HepG2 (cell line): ENCODE measurements around the gene AGK. TPM values are rescaled to one million over a fixed set of nuclear protein-coding genes. Genes with fewer than 3 reads are reported as not detected.

ENCODE experiments used
- ATAC-seq: fragments of 200-7000 bp; cut with Tn5 transposase; 3 replicates; pipeline ENCODE4 v1.9.1; 2020; ENCODE audit warnings: mild to moderate bottlenecking, moderate library complexity
- BruUV-seq: library from RNA; stranded (reverse); fragments of 400-500 nt; replicated peaks from 2 replicates; lab custom pipeline; 2021; lab: Mats Ljungman, UMichigan
- CTCF ChIA-PET: fragments of 300-600 bp; formaldehyde crosslinking; extraction: SDS; loops from one replicate; lab custom pipeline; 2021; ENCODE audit warnings: low total read pairs, inconsistent platforms, low intra/inter-chr PET ratio; lab: Yijun Ruan, JAX
- POLR2A ChIA-PET: fragments of 350-600 bp; sonication (Branson Sonifier 250); formaldehyde crosslinking; loops from one replicate; lab custom pipeline; 2020; ENCODE audit warnings: antibody characterized with exemption, inconsistent platforms; lab: Yijun Ruan, JAX
- DNase-seq: peaks from one replicate; pipeline ENCODE4 v3.0.0-alpha.2; 2015; ENCODE audit warnings: low spot score
- FAIRE-seq: peaks from 3 replicates; lab custom pipeline; 2011; peaks lifted over from hg19 to GRCh38; lab: Jason Lieb, UNC
- H2AFZ ChIP-seq: one replicate; pipeline ENCODE4 v1.6.1; 2011; ENCODE audit warnings: low read length, inconsistent platforms
- H3K27ac ChIP-seq: fragments of 300-600 bp; 3 replicates; pipeline ENCODE4 v1.8.0; 2011; ENCODE audit warnings: mixed run types, mild to moderate bottlenecking, mixed read lengths, low read length, inconsistent platforms; ENCODE audit not compliant: insufficient read depth; ENCODE audit errors: extremely low read length
- H3K27me3 ChIP-seq, 2 experiments: fragments of 200-600 bp in 1 of 2; 2 replicates in 1 of 2; 3 replicates in 1 of 2; pipeline versions ENCODE4 v1.6.0 to v1.8.0; 2011; ENCODE audit warnings: low read length in 2 of 2, mild to moderate bottlenecking in 2 of 2, moderate library complexity in 2 of 2, inconsistent platforms in 1 of 2; ENCODE audit not compliant: insufficient read depth in 2 of 2, control insufficient read depth in 1 of 2
- H3K36me3 ChIP-seq, 2 experiments: fragments of 200-600 bp in 1 of 2; replicated peaks in 1 of 2; 2 replicates in 1 of 2; 3 replicates in 1 of 2; pipeline versions ENCODE4 v1.5.1 to v1.8.0; 2011; ENCODE audit warnings: low read length in 2 of 2, inconsistent platforms in 1 of 2; ENCODE audit not compliant: insufficient read depth in 2 of 2, control insufficient read depth in 1 of 2
- H3K4me1 ChIP-seq: 2 replicates; pipeline ENCODE4 v1.5.1; 2012; ENCODE audit warnings: low read length, inconsistent platforms; ENCODE audit not compliant: insufficient read depth
- H3K4me2 ChIP-seq: 2 replicates; pipeline ENCODE4 v1.6.0; 2011; ENCODE audit warnings: low read depth, low read length, inconsistent platforms
- H3K4me3 ChIP-seq, 3 experiments: fragments of 200-600 bp in 1 of 3; sonication (generic), shearing (Covaris generic) in 1 of 3; replicated peaks in 1 of 3; 2 replicates each; pipeline ENCODE4 v1.5.1; 2011 to 2016; ENCODE audit warnings: low read length in 3 of 3, inconsistent platforms in 2 of 3, low read depth in 2 of 3, mild to moderate bottlenecking in 2 of 3, control low read depth in 1 of 3, mixed read lengths in 1 of 3; ENCODE audit not compliant: insufficient read depth in 1 of 3
- H3K79me2 ChIP-seq: one replicate; pipeline ENCODE4 v1.6.1; 2011; ENCODE audit warnings: low read length, inconsistent platforms; ENCODE audit not compliant: insufficient read depth
- H3K9ac ChIP-seq: 2 replicates; pipeline ENCODE4 v1.6.0; 2011; ENCODE audit warnings: mild to moderate bottlenecking, low read depth, low read length, inconsistent platforms; ENCODE audit not compliant: insufficient read depth
- H3K9me3 ChIP-seq: 2 replicates; pipeline ENCODE4 v1.5.1; 2012; ENCODE audit warnings: mild to moderate bottlenecking, low read length
- H4K20me1 ChIP-seq: 2 replicates; pipeline ENCODE4 v1.6.0; 2011; ENCODE audit warnings: inconsistent platforms, mild to moderate bottlenecking, low read length, moderate library complexity; ENCODE audit not compliant: insufficient read depth
- CBX5 ChIP-seq: sonication (generic); formaldehyde crosslinking; IDR thresholded peaks from 2 replicates; pipeline ENCODE4 v1.4.0; 2020; ENCODE audit warnings: missing genetic modification reagents, borderline replicate concordance
- CREB1 ChIP-seq, 2 experiments: fragments of 450-650 bp in 1 of 2; IDR thresholded peaks; 2 replicates each; pipeline ENCODE4 v1.6.1; 2016 to 2017; ENCODE audit warnings: control low read depth in 1 of 2, mild to moderate bottlenecking in 1 of 2, missing compliant biosample characterization in 1 of 2, missing genetic modification characterization in 1 of 2
- DMAP1 ChIP-seq: IDR thresholded peaks from 2 replicates; pipeline ENCODE4 v1.6.1; 2016
- JUND ChIP-seq: sonication (generic); formaldehyde crosslinking; IDR thresholded peaks from 2 replicates; pipeline ENCODE4 v1.8.0; 2022; ENCODE audit warnings: mild to moderate bottlenecking, missing genetic modification reagents
- MXI1 ChIP-seq: IDR thresholded peaks from 3 replicates; pipeline ENCODE4 v1.6.1; 2012; ENCODE audit warnings: low read depth, low read length, inconsistent platforms, borderline replicate concordance
- NCOA2 ChIP-seq: sonication (generic); formaldehyde crosslinking; IDR thresholded peaks from 2 replicates; pipeline ENCODE4 v1.8.0; 2022; ENCODE audit warnings: inconsistent platforms
- NR0B2 ChIP-seq: sonication (generic); formaldehyde crosslinking; IDR thresholded peaks from 2 replicates; pipeline ENCODE4 v1.4.0; 2020; ENCODE audit warnings: mild to moderate bottlenecking, missing genetic modification reagents
- NR2C2 ChIP-seq: sonication (generic); formaldehyde crosslinking; IDR thresholded peaks from 2 replicates; pipeline ENCODE4 v1.4.0; 2020; ENCODE audit warnings: missing genetic modification reagents, mild to moderate bottlenecking, moderate library complexity, borderline replicate concordance
- ZBTB37 ChIP-seq: sonication (generic); formaldehyde crosslinking; IDR thresholded peaks from 2 replicates; pipeline ENCODE4 v1.4.0; 2020; ENCODE audit warnings: mild to moderate bottlenecking, missing genetic modification reagents
- ZNF556 ChIP-seq: sonication (generic); formaldehyde crosslinking; IDR thresholded peaks from 2 replicates; pipeline ENCODE4 v1.4.0; 2020; ENCODE audit warnings: mild to moderate bottlenecking, missing genetic modification reagents, borderline replicate concordance
- ZNF563 ChIP-seq: sonication (generic); formaldehyde crosslinking; IDR thresholded peaks from 2 replicates; pipeline ENCODE4 v1.8.0; 2022; ENCODE audit warnings: mild to moderate bottlenecking, moderate library complexity, missing genetic modification reagents
- ZNF7 ChIP-seq: IDR thresholded peaks from 2 replicates; pipeline ENCODE4 v1.6.1; 2016; ENCODE audit warnings: missing biosample characterization, missing genetic modification reagents
- WGBS: methylation state at CpG from one replicate; pipeline ENCODE4 v1.1.6; 2017; ENCODE audit warnings: low lambda C conversion rate; 5-methylcytosine and 5-hydroxymethylcytosine counted together
- in situ Hi-C: cut with HindIII; loops from 2 replicates; pipeline ENCODE4 v1.10.0; 2017; ENCODE audit warnings: low pct_unique_long_range_greater_than_20kb; ENCODE audit not compliant: extremely low pct_ligation_motif_present
- intact Hi-C: fragments of 100-400 bp; cut with micrococcal nuclease; formaldehyde crosslinking; loops from one replicate; pipeline ENCODE4 v1.10.0; 2022; ENCODE audit not compliant: unreplicated experiment
- polyA plus RNA-seq, 8 experiments: library from polyadenylated mRNA; depleted of rRNA in 3 of 8; stranded (reverse) in 7 of 8; unstranded in 1 of 8; fragments of >200 nt; fragmentation: Illumina TruSeq in 4 of 8; extraction: Trizol in 4 of 8; gene quantifications; 2 replicates each; pipeline versions ENCODE4 v1.2.1 to v1.2.3, GENCODE V29; 2011 to 2016; ENCODE audit warnings: low read depth in 4 of 8, missing spikeins in 1 of 8, mixed read lengths in 1 of 8; ENCODE audit not compliant: insufficient read depth in 1 of 8
- total RNA-seq, 5 experiments: library from RNA; depleted of rRNA; stranded (reverse); fragments of >200 nt; fragmentation: Illumina TruSeq; extraction: Trizol; gene quantifications; 2 replicates each; pipeline ENCODE4 v1.2.3, GENCODE V29; 2016; ENCODE audit warnings: low read depth in 1 of 5
- TF ChIP-seq, protein P1 (sequence below): sonication (generic); formaldehyde crosslinking; IDR thresholded peaks from 2 replicates; pipeline ENCODE4 v1.8.0; 2022; ENCODE audit warnings: missing genetic modification reagents, mild to moderate bottlenecking, borderline replicate concordance

AGK gene
- total and polyA plus RNA-seq, 2 of the 13 experiments (the other 11 are each of a cell fraction or from before 2014, with no cell fraction given), result 23.7 to 30.1 TPM

DNA sequence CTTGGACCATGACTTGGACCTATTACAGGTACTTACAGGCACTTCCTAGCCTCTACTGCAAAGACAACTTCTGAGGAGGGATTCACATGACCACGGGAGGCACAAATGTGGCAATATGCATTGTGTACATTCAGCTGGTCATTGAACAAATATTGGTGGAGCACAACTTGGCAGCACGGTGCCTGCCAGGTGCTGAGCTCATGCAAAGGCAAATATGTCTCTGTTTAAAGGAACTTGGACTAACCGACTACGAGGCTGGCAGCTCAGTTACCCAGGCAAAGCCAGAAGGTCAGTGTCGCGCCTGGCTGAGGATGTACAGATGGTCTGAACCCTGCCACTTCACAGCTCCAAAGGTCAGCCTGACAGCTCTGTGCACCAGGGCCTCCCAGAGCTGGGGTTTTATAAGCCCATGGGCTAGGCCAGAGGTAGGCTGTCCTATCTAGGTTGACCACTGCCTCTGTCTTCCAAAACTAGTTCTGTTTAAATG is 144.6 kb downstream of the AGK start:
- H3K4me1 ChIP-seq, result peaks cover 43% of the 10 kb centered on the region
- ChIA-PET POLR2A (interaction anchor here (1.2 to 1.7 kb wide), 5 partner anchors 9 to 42 kb away, joined by 3 to 18 read pairs (median 3); partner anchors contain the start of gene SSBP1), CTCF (no interaction called here)
- WGBS, result 0% methylated on average over 2 of the region's 6 CpGs
- 0 out of 2 replicates have a peak, but pooled peaks cover 2% of the 10 kb centered on the region for H4K20me1 ChIP-seq
- peak; percentile 77 for DNase-seq
- peak overlapping the region; percentile 32 for H3K4me2 ChIP-seq
- no TSS peak for BruUV-seq
- peak; percentile 98 for ATAC-seq
- H3K27me3 ChIP-seq, result no peaks in the 10 kb centered on the region
- H3K79me2 ChIP-seq, result no peaks in the 10 kb centered on the region
- no peaks in the 10 kb centered on the region for H3K9me3 ChIP-seq
- intact Hi-C loops (loop anchor here (2.0 kb wide), 1 partner anchor 43 kb away; the partner anchor contains the start of gene SSBP1), in situ Hi-C loops (no loop called here)
- peak overlapping the region; percentile 8 for H3K27ac ChIP-seq
- H3K36me3 ChIP-seq, result no peaks in the 10 kb centered on the region
- H3K4me3 ChIP-seq, result no peak overlapping the region; a peak in 1 of 6 replicates
- H2AFZ ChIP-seq, result no peak overlapping the region
- H3K9ac ChIP-seq, result no peak overlapping the region
- peak; percentile 94 for FAIRE-seq
- 0 out of 2 replicates have a peak, but pooled peaks have one; percentile 29 for TF ChIP-seq ZNF556 (CRISPR knock-in tag)
- peak; percentile 76 for TF ChIP-seq NR2C2 (CRISPR knock-in tag)
- no peak for TF ChIP-seq ZNF563 (CRISPR knock-in tag)
- peak; percentile 84; the same call in 1 of the 2 replicates for TF ChIP-seq CBX5 (CRISPR knock-in tag)
- TF ChIP-seq ZNF7 (CRISPR knock-in tag), result 0 out of 2 replicates have a peak, but pooled peaks have one; percentile 7
- peak; percentile 56; the same call in 1 of the 2 replicates for TF ChIP-seq JUND
- peak; percentile 90 for TF ChIP-seq ZBTB37 (CRISPR knock-in tag)
- TF ChIP-seq MXI1, result 0 out of 3 replicates have a peak, but pooled peaks have one; percentile 46
- no peak for TF ChIP-seq DMAP1 (CRISPR knock-in tag)
- peak; percentile 60; the same call in 1 of the 2 replicates for TF ChIP-seq NR0B2
- peak; percentile 67 for TF ChIP-seq NCOA2 (CRISPR knock-in tag)
- TF ChIP-seq, protein P1, sequence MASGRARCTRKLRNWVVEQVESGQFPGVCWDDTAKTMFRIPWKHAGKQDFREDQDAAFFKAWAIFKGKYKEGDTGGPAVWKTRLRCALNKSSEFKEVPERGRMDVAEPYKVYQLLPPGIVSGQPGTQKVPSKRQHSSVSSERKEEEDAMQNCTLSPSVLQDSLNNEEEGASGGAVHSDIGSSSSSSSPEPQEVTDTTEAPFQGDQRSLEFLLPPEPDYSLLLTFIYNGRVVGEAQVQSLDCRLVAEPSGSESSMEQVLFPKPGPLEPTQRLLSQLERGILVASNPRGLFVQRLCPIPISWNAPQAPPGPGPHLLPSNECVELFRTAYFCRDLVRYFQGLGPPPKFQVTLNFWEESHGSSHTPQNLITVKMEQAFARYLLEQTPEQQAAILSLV, result no peak; the same call in 1 of the 2 replicates
- TF ChIP-seq CREB1 (IDR thresholded peaks at IDR 0.05), result no peak
- 0 out of 2 replicates have a peak, but pooled peaks have one; percentile 45 for TF ChIP-seq CREB1 (CRISPR knock-in tag; IDR thresholded peaks at IDR 0.05)
